T-helper 22 cell (primary cell): ENCODE data around the gene XKR3.
"Not testable (repeated sequence)": the region's sequence is repeated elsewhere in the genome, so short reads cannot be mapped to it uniquely, and the experiment has no call there.

ENCODE experiments used
- DNase-seq: peaks from one replicate; pipeline ENCODE4 v3.0.0-alpha.2; 2020; ENCODE audit warnings: low read depth

The XKR3 gene

DNA sequence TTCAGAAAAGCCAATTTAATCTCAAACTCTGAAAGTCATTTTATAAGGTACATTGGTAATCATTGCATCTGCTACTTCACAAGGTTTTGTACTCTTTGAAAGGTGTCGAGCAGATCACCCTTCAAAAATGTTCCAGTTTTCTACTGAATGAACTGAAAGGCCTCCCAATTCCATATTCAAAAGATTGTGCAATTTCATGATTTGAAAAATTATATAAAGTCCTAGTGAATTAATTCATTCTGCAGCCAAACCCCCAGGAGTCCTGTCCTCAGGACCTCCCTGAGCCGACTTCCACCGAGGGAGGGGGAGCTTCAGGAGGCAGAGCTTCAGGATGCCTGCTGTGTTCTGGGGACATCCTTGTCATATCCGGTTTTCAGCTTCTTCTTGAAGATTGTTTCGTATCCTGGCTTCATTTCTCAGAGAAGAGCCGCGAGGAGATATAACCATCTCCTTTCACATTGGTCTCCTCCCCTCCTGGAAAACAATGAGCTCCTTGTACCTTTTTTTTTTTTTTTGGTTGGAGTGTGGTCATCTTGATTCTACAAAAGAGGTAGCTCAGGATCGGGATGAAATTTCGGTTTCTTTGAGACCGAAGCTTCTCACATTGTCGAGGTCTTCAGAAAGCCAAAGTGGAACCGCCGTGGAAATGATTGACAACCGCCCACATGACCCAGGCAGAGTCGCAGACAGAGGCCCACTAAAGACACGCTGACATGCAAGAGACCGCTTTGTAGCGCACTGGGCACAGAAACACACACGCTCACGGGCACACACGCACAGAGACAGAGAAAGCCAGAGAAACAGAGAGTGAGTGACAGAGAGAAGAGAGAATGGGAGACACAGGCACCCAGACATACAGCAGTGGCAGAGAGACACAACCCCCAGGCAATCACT is 77.7 kb downstream of the XKR3 start:
- not testable (repeated sequence) for DNase-seq

DNA sequence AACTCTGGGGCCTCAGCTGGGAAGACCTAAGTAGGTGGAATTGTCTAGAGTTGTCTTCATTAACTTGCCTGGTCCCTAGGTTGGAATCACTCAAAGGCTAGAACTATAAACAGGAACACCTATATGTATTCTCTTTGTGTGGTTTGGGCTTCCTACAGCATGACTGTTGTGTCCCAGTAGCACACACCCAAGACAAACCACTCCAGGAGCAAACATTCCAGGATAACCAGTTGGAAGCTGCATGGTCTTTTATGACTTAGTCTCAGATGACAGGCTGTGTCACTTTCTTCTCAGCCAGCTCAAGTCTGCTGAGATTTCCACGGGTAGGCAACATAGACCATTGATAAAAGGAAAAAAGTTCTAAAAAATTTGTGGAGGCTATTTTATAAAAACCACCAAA is 90.9 kb downstream of the XKR3 start:
- not testable (repeated sequence) for DNase-seq
